Epithelial cell of esophagus (primary cell): ENCODE results near the gene N4BP2.

ENCODE experiments used
- DNase-seq: peaks from one replicate; pipeline ENCODE4 v3.0.0; 2010; ENCODE audit warnings: low read depth
- H3K4me3 ChIP-seq: 2 replicates; pipeline ENCODE4 v1.5.1; 2011; ENCODE audit warnings: mild to moderate bottlenecking, low read length, control low read depth
- CTCF ChIP-seq: IDR thresholded peaks from 2 replicates; pipeline ENCODE4 v1.5.1; 2011; ENCODE audit warnings: low read depth, mild to moderate bottlenecking, low read length, control low read depth, inconsistent platforms; ENCODE audit not compliant: insufficient read depth; ENCODE audit errors: missing control alignments

Gene N4BP2

GRCh38 chr4:40200875-40201801 lies 144.5 kb downstream of the N4BP2 start:
- no peak overlapping the region for H3K4me3 ChIP-seq
- peak; percentile 31 for DNase-seq
- no peak for TF ChIP-seq CTCF

- no peak overlapping the region for H3K4me3 ChIP-seq
- no peak for TF ChIP-seq CTCF
- DNase-seq = no peak
Observed at GRCh38 chr4:40201898-40202297, 145.2 kb downstream of the N4BP2 start.

GRCh38 chr4:40202474-40202873 lies 145.8 kb downstream of the N4BP2 start:
- no peak for TF ChIP-seq CTCF
- no peak overlapping the region for H3K4me3 ChIP-seq
- no peak for DNase-seq

GRCh38 chr4:40204507-40205258 lies 148.0 kb downstream of the N4BP2 start:
- no peak overlapping the region for H3K4me3 ChIP-seq
- TF ChIP-seq CTCF = no peak
- DNase-seq = no peak

GRCh38 chr4:40205259-40206198 lies 148.9 kb downstream of the N4BP2 start:
- TF ChIP-seq CTCF = no peak
- no peak overlapping the region for H3K4me3 ChIP-seq

GRCh38 chr4:40206426-40206825 lies 149.8 kb downstream of the N4BP2 start:
- no peak for TF ChIP-seq CTCF
- no peak for DNase-seq
- no peak overlapping the region for H3K4me3 ChIP-seq

More at GRCh38 chr4:40205259-40206198, 148.9 kb downstream of the N4BP2 start:
- DNase-seq = no peak
